ENCODE results near the gene DGKI.

The DGKI gene

DNA sequence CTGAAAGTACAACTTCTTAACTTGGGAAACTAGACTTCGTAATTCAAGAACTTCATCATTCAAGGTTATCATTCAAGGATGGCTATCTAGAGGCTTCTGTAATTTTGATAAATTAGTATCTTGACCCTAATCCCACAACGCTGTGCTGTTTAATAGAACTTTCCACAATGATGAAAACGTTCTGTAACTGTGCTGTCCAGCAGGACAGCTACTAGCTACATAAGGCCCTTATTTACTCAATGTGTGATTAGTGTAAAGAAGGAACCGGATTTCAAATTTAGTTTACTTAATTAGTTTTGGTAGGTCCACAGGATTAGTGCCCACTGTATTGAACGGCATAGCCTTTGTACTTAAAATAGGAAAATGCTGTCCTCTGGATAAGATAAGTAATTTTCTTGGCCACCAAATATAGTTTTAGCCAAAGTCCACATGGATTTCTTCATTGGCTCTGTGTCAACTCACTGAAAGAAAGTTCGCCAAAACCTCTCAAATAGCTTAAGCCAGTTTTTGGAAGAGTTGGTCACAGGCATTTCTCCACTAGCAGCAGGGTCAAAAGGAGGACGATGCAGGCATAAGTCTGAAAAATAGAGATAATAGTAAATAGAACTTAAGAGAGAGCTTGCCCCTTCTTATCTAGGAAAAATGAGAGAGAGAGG, 17.3 kb downstream of the DGKI start:
- TF ChIP-seq, protein P1, sequence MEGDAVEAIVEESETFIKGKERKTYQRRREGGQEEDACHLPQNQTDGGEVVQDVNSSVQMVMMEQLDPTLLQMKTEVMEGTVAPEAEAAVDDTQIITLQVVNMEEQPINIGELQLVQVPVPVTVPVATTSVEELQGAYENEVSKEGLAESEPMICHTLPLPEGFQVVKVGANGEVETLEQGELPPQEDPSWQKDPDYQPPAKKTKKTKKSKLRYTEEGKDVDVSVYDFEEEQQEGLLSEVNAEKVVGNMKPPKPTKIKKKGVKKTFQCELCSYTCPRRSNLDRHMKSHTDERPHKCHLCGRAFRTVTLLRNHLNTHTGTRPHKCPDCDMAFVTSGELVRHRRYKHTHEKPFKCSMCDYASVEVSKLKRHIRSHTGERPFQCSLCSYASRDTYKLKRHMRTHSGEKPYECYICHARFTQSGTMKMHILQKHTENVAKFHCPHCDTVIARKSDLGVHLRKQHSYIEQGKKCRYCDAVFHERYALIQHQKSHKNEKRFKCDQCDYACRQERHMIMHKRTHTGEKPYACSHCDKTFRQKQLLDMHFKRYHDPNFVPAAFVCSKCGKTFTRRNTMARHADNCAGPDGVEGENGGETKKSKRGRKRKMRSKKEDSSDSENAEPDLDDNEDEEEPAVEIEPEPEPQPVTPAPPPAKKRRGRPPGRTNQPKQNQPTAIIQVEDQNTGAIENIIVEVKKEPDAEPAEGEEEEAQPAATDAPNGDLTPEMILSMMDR (IDR thresholded peaks at IDR 0.05): no peak

DNA sequence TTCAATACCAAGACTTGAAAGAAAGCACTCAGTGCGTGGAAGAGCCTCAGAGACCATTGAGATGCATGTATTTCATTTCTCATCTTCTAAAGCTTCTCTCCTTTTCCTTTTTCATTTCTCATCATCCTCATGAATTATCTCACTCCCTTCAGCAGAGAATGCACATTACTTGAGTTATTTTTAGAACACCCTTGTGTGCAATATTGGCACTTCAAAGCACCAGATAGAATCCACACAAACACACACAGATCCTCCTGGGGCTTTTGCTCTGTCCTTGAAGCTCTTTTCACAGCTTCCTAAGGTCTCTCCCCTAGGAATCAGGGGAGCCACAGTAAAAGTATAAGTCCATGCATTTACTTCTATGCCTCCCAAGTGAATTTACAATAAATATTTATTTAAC, 18.3 kb downstream of the DGKI start:
- TF ChIP-seq, protein P1 (IDR thresholded peaks at IDR 0.05): no peak

DNA sequence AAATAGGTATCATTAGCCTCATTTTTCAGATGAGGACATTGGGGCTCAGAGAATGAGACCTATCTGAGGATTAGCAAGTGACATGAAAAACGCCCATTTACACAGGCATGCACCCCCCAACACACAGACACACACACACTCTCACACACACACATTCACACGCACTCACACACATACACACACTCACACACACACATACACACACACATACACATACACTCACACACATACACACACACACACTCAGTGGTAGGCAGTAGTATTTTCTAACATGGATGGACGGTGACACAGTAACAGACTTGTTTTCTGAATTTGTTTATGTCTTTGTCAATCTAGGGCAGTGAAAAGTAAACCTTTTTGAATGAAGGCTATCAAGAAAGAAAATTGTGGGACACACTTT, 21.3 kb downstream of the DGKI start:
- TF ChIP-seq, protein P1 (IDR thresholded peaks at IDR 0.05): no peak

DNA sequence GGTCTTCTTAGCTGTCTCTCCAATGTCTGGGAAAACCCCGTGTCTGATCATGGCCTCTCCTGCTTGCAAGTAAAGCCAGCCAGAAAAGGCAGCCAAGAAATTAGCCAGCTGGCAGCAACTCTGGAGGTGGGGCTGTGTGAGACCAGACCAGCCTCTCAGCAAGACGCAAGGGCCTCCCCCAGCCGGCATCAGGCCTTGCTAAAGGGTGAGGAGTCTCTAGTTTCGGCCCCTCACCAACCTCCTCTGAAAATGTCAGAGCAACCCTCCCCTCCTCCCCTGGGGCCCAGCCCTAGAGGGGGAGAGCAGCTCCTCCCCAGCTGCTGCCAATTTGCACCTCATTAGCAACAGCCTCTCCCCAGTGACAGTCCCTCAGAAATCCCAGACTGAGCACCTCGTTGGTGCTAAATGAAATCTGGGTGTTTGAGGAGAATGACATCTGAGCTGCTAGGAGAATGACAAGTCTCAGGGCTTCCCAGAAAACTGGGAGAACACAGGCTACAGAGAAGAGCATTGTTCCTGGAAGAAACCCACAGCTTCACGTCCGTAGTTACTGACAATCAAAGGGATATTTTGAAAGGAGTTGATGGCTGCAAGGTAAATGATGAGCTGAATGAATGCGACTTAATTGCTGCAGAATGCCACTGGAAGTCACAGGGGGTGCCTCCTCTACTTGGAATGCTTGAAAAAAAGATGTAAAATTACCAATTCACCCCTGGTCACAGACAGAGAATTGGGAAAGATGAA, 25.9 kb downstream of the DGKI start:
- TF ChIP-seq, protein P1 (IDR thresholded peaks at IDR 0.05): no peak

DNA sequence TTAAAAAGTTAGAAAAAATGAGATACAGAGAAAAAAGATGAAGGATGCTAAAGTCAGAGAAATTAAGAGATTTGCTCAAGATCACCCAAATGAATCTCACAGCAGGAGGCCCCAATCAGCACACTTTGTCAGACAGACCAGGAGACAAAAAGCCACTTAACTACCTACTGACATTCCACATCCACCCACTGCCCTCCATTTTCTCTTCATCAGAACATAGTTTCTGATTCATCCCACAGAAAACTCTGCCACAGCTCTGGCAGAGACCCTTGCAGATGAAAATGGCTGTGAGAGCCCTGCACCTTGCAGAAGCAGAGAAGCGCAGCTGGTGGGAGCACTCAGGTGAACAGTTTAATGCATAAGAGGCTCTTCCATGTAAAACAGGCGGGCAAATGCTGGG, 26.6 kb downstream of the DGKI start:
- TF ChIP-seq, protein P1 (IDR thresholded peaks at IDR 0.05): no peak

DNA sequence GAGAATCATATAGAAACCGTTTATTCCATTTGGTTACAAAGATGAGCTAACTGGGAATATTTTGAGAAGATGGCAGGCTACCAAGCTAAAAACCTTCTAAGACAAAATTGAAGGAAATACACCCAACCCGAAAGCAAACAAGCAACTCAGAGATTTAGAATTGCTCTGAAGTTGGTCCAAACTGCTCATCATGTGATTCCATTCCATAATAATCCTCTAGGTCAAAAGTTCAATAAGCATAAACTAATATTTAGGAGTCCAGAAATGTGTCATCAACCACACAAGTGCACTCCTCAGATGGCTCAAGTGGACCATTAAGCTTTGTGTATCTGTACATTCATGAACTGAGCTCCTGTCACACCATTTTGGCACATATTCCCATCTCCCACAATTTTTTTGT, 28.7 kb downstream of the DGKI start:
- TF ChIP-seq, protein P1 (IDR thresholded peaks at IDR 0.05): no peak

DNA sequence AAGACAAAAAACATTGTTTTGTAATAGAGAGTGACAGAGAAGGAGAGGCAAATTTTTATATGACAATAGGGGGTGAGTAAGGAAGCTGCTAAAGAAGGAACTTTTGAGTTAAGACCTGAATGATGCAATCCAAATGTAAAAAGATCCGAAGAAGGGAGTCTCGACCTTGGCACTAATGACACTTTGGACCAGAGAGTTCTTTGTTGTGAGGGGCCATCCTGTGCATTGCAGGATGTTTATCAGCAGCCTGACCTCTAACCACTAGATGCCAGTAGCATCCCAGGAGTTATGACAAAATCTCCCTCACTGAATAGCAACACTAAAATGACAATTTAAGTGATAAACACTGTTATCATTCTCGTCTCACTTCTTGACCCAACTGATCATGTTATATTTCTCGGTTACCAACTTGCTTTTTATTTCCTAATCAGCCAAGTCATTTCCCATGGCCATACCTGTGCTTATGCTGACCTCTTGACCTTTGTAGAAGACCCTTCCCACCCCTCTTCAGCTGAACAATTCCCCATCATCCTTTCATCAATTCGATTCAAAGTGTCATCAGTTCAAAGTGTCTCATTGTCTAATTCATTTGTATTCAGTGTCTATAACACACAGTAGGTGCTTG, 30.0 kb downstream of the DGKI start:
- TF ChIP-seq, protein P1 (IDR thresholded peaks at IDR 0.05): no peak; the same call in 1 of the 2 replicates

Measured in LNCAP (cell line).